ENCODE measurements around the gene LHFPL6. TPM values are rescaled to one million over a fixed set of nuclear protein-coding genes. Genes with fewer than 3 reads are reported as not detected.

Gene LHFPL6
- total and polyA plus RNA-seq, 2 experiments from 2014 or later = 91.2 to 111 TPM

GRCh38 chr13:39538816-39539790 is 63.9 kb downstream of the LHFPL6 start:
- WGBS, 2 experiments (ENCODE audit: low coverage in 1 of 2, low lambda C conversion rate in 2 of 2, missing lambda C conversion rate in 2 of 2) = 67% methylated on average over 8 of the region's 8 CpGs

GRCh38 chr13:39536906-39537305 is 66.1 kb downstream of the LHFPL6 start:
- no peak overlapping the region for H3K4me2 ChIP-seq (ENCODE audit: unreplicated experiment)
- H3K4me3 ChIP-seq = no peak overlapping the region
- in situ Hi-C loops (cut with MboI) = no loop called here
- H3K9me3 ChIP-seq (ENCODE audit: low read depth) = no peaks in the 10 kb centered on the region
- peaks cover 83% of the 10 kb centered on the region for H3K79me2 ChIP-seq (ENCODE audit: insufficient read depth)
- H3K27me3 ChIP-seq (replicated peaks; ENCODE audit: insufficient read depth) = no peaks in the 10 kb centered on the region
- DNase-seq = no peak
- H3K4me1 ChIP-seq (ENCODE audit: insufficient read depth) = peaks cover 21% of the 10 kb centered on the region
- H3K9ac ChIP-seq = no peak overlapping the region
- no peaks in the 10 kb centered on the region; the same call in 1 of the 2 replicates for H3K9me2 ChIP-seq (ENCODE audit: insufficient read depth)
- no peak overlapping the region for H2AFZ ChIP-seq
- 93 to 95% methylated on average over 7 of the region's 7 CpGs for WGBS, 2 experiments (ENCODE audit: low coverage in 1 of 2, low lambda C conversion rate in 2 of 2, missing lambda C conversion rate in 2 of 2)
- H3K36me3 ChIP-seq (ENCODE audit: low read depth) = no peaks in the 10 kb centered on the region
- no peaks in the 10 kb centered on the region for H4K20me1 ChIP-seq (ENCODE audit: insufficient read depth)
- H3K27ac ChIP-seq = no peak overlapping the region
- peaks cover 3% of the 10 kb centered on the region; the same call in 1 of the 2 replicates for H3F3A ChIP-seq (ENCODE audit: insufficient read depth)
- TF ChIP-seq EZH2 (IDR thresholded peaks at IDR 0.05; ENCODE audit: insufficient read depth, poor library complexity, severe bottlenecking) (no peak), EZH2phosphoT487 (IDR thresholded peaks at IDR 0.05; ENCODE audit: insufficient read depth, low read depth) (no peak)

More at GRCh38 chr13:39538816-39539790, 63.9 kb downstream of the LHFPL6 start:
- H3K4me2 ChIP-seq (ENCODE audit: unreplicated experiment) = peak overlapping the region; percentile 37
- no peak overlapping the region for H3K9ac ChIP-seq
- no peaks in the 10 kb centered on the region for H3K9me3 ChIP-seq (ENCODE audit: low read depth)
- DNase-seq = peak; percentile 36
- H3F3A ChIP-seq (ENCODE audit: insufficient read depth) = no peaks in the 10 kb centered on the region
- in situ Hi-C loops (cut with MboI) = no loop called here
- H3K4me1 ChIP-seq (ENCODE audit: insufficient read depth) = peaks cover 15% of the 10 kb centered on the region
- no peaks in the 10 kb centered on the region for H4K20me1 ChIP-seq (ENCODE audit: insufficient read depth)
- TF ChIP-seq EZH2 (IDR thresholded peaks at IDR 0.05; ENCODE audit: insufficient read depth, poor library complexity, severe bottlenecking) = no peak
- no peak for TF ChIP-seq EZH2phosphoT487 (IDR thresholded peaks at IDR 0.05; ENCODE audit: insufficient read depth, low read depth)
- H3K9me2 ChIP-seq (ENCODE audit: insufficient read depth) = no peaks in the 10 kb centered on the region; the same call in 1 of the 2 replicates
- H2AFZ ChIP-seq = no peak overlapping the region
- no peak overlapping the region for H3K4me3 ChIP-seq
- peaks cover 73% of the 10 kb centered on the region for H3K79me2 ChIP-seq (ENCODE audit: insufficient read depth)
- no peak overlapping the region for H3K27ac ChIP-seq
- H3K36me3 ChIP-seq (ENCODE audit: low read depth) = no peaks in the 10 kb centered on the region
- no peaks in the 10 kb centered on the region for H3K27me3 ChIP-seq (replicated peaks; ENCODE audit: insufficient read depth)

- Histone ChIP-seq H3K4me1 (ENCODE audit: insufficient read depth) (peaks cover 27% of the 10 kb centered on the region), H3K4me3 (no peak overlapping the region), H3K79me2 (ENCODE audit: insufficient read depth) (peaks cover 85% of the 10 kb centered on the region), H3K9me2 (ENCODE audit: insufficient read depth) (no peaks in the 10 kb centered on the region; the same call in 1 of the 2 replicates), H3K27ac (no peak overlapping the region), H3F3A (ENCODE audit: insufficient read depth) (peaks cover 9% of the 10 kb centered on the region; the same call in 1 of the 2 replicates), H2AFZ (no peak overlapping the region), H3K27me3 (replicated peaks; ENCODE audit: insufficient read depth) (no peaks in the 10 kb centered on the region), H3K4me2 (ENCODE audit: unreplicated experiment) (no peak overlapping the region), H4K20me1 (ENCODE audit: insufficient read depth) (no peaks in the 10 kb centered on the region), H3K9ac (no peak overlapping the region), H3K9me3 (ENCODE audit: low read depth) (no peaks in the 10 kb centered on the region), H3K36me3 (ENCODE audit: low read depth) (no peaks in the 10 kb centered on the region)
- no peak for TF ChIP-seq EZH2 (IDR thresholded peaks at IDR 0.05; ENCODE audit: insufficient read depth, poor library complexity, severe bottlenecking)
- 89 to 93% methylated on average over 6 of the region's 6 CpGs for WGBS, 2 experiments (ENCODE audit: low coverage in 1 of 2, low lambda C conversion rate in 2 of 2, missing lambda C conversion rate in 2 of 2)
- in situ Hi-C loops (cut with MboI) = no loop called here
- no peak for DNase-seq
These were observed 66.7 kb downstream of the LHFPL6 start for GRCh38 chr13:39536274-39536673.

GRCh38 chr13:39533651-39534150 is 69.3 kb downstream of the LHFPL6 start:
- Histone ChIP-seq H3K9ac (no peak overlapping the region), H2AFZ (no peak overlapping the region), H3K4me2 (ENCODE audit: unreplicated experiment) (no peak overlapping the region), H3K79me2 (ENCODE audit: insufficient read depth) (peaks cover 89% of the 10 kb centered on the region), H3F3A (ENCODE audit: insufficient read depth) (peaks cover 28% of the 10 kb centered on the region; the same call in 1 of the 2 replicates), H3K27ac (no peak overlapping the region), H4K20me1 (ENCODE audit: insufficient read depth) (no peaks in the 10 kb centered on the region), H3K4me3 (no peak overlapping the region), H3K9me2 (ENCODE audit: insufficient read depth) (no peaks in the 10 kb centered on the region; the same call in 1 of the 2 replicates), H3K36me3 (ENCODE audit: low read depth) (no peaks in the 10 kb centered on the region), H3K9me3 (ENCODE audit: low read depth) (no peaks in the 10 kb centered on the region), H3K27me3 (replicated peaks; ENCODE audit: insufficient read depth) (no peaks in the 10 kb centered on the region), H3K4me1 (ENCODE audit: insufficient read depth) (peaks cover 30% of the 10 kb centered on the region)
- 28 to 31% methylated on average over 3 of the region's 3 CpGs for WGBS, 2 experiments (ENCODE audit: low coverage in 1 of 2, low lambda C conversion rate in 2 of 2, missing lambda C conversion rate in 2 of 2)
- no peak for DNase-seq
- TF ChIP-seq EZH2 (IDR thresholded peaks at IDR 0.05; ENCODE audit: insufficient read depth, poor library complexity, severe bottlenecking) (no peak), EZH2phosphoT487 (IDR thresholded peaks at IDR 0.05; ENCODE audit: insufficient read depth, low read depth) (no peak)
- in situ Hi-C loops (cut with MboI) = no loop called here

Data from GM23248 (cell line).